Stimulated activated CD4-positive, alpha-beta T cell treated with anti-CD3 and anti-CD28 coated beads, Interleukin-4, amount 100 ng/mL, for 24 hours (primary cell): Measurements from ENCODE around the gene SLC38A7.
"Not testable (repeated sequence)": the region's sequence is repeated elsewhere in the genome, so short reads cannot be mapped to it uniquely, and the experiment has no call there.

Source experiments
- DNase-seq: peaks from one replicate; pipeline ENCODE4 v3.0.0-alpha.2; 2020

Gene SLC38A7

DNA sequence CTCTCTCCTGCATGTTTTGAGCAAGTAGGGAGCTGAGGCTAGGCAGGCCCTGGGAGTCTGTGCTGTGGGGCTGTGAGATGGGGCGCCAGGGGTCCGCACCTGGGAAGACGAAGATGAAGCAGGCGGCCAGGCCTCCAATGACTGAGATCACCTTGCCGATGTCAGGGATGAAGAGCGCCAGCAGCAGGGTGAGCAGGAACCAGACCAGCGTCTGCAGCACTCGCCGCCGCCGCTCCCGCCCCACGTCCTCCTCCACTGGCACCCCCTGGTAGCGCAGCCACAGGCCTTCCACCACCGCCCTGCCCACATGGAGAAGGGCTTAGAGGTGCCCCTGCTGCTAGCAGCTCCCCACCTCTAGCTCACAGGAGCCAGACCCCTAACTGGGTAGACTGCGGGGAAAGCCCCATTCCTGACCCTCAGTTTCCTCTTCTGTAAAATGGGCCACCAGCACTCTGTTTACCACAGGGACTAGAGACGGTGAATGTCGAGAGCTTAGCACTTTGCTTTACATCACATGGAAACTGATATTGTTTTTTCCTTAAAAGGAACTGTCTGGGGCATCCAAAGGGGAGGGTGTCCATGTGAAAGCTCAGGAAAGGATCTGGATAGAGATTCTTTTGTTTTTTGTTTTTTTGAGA lies 13.5 kb downstream of the SLC38A7 start:
- no peak for DNase-seq

DNA sequence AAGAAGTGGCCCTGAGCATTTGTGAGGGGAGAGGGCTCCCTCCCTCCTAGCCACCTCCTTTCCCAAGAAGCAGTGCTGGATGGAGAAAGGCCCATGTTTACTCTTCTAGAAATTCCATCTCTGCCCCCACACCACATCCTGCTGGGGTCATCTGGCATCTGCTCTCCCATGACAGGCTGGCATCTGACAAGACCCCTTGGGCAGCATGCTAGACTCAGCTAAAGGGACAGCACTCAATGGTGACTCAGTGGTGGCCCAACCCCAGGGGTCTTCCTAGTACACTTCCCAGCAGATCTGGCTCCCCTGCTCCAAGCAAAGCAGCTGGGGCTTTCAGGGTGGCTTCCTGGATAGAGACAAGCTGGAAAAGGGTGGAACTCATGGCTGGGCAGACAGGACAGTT lies 14.4 kb downstream of the SLC38A7 start:
- no peak for DNase-seq

DNA sequence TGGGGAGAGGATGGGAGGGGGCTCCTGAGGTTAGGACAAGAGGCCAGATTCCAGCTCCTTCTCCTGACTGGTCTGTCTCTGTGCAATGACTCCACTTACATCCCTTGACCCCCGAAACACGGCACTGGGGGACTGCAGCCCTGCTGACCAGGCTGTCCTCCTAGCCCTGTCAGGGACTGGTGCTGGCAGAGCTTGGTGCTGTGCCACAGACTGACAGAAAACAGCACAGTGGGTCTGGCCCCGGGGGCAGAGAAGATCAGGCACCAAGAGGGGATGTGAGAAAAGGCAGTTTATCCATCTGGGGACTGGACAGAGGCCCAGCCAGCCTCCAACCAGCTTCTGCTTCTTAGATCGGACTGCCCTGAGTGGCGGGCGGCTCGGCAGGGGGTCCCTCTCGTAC lies 19.4 kb downstream of the SLC38A7 start:
- no peak for DNase-seq

DNA sequence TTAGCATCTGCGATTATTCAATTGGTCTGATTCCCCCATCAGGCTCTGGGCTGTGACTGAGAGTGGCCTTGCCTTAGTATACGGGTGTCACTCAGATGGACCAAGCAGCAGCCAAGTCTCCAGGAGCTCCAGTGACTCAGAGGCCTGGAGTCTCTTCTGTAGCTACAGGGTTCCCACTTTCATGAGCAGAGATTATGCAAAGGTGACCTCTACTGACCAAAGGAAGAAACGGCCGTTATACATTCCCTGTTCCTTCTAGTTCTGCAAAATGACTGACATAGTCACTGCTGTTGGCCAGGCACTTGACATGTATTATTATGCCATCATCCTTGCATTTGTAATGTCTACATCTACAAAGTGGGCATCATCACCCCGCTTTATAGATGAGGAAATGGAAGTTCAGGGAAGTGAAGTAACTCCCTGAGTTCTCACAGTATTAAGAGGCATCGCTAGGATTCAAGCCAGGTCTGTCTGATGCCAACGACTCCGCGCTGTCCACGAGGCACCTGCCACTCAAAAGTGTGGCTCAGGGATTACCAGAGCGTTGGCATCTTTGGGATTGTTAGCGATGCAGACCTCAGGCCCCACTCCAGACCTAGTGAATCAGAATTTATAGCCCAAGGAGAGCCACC lies 23.3 kb downstream of the SLC38A7 start:
- DNase-seq, result no peak

DNA sequence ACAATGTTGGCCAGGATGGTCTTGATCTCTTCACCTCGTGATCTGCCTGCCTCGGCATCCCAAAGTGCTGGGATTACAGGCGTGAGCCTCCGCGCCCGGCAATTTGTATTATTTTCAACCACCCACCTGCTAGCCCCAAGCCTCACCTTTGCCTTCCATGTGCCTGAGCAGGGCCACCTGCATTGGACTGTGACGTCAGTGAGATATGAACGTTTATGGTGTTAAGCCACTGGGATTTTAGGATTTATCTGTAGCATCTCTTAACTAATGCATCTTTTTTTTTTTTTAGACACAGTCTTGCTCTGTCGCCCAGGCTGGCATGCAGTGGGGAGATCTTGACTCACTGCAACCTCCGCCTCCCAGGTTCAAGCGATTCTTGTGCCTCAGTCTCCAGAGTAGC lies 24.7 kb downstream of the SLC38A7 start:
- DNase-seq, result not testable (repeated sequence)

DNA sequence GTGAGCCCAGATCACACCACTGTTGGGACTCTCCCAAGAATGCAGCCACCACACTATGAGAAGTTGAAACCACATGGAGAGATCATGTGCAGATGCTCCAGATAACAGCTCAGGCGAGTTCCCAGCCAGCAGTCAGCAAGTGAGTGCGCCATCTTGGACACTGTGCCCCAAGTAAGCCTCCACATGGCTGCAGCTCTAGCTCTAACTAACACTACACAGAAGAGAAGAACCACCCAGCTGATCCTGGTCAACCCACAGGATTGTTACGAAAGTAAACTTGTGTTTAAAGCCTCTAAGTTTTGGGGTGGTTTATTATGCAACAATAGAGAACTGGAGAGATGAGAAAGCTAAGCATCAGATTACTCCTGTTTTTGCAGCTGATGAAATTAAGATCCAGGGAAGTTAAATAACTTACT lies 25.8 kb downstream of the SLC38A7 start:
- no peak for DNase-seq

DNA sequence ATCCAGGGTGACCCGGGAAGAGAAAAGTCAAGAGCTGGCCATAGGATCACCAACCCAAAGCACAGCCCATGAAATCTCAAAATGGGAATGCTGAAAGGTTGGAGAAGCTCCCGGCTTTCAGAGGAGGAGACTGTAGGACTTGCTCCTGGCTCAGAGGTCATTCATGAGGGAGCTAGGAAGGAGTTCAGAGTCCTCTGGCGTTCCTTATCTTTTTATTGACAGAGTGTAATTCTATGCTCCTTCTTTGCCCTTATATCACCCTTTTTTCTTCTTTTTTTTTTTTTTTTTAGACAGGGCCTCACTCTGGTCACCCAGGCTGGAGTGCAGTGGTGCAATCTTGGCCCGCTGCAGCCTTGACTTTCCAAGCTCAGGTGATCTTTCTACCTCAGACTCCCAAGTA lies 27.7 kb downstream of the SLC38A7 start:
- DNase-seq, result no peak

DNA sequence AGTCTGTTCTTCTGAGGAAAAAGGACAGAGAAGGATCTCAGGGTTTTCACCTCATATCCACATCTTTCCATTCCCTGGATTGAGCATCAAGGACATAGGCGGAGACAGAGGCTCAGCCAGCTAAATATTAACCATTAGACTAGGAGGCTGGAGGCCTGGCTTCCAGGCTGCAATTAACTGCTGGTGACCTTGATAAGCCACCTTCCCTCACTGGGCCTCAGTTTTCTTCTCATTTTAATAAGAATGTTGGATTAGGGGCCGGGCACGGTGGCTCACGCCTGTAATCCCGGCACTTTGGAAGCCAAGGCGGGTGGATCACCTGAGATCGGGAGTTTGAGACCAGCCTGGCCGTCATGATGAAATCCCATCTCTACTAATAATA lies 29.4 kb downstream of the SLC38A7 start:
- DNase-seq, result no peak

DNA sequence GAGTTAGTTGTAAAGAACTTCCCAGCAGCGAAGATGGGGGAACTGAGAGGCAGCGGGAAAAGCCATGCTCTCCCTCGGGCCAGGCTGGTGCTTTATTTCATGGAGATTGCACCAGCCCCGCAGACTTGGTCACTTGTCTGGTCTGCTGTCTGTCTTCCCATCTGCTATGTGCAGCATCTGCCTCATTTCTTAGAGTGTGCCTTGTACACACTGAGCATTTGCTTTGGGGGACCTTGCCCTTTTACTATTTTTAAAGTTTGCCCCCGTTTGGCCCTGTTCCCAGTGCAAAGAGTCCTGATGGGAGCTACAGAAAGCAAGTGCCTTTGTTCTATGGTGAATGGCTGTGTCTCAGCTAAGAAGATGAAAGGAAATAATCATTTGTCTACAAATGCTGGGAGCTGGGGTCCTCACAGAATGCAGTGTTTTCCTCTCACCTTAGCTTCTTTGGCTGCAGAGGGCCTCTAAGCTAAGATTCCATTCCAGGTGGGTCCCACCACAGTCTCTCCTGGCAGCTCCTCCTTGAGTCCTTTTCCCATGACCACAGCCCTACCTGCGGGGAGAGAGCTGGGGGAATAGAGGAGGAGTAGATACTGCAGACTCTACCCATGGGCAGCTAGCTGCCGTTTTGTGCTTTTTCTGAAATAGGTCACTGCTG lies 29.9 kb downstream of the SLC38A7 start:
- DNase-seq, result no peak

DNA sequence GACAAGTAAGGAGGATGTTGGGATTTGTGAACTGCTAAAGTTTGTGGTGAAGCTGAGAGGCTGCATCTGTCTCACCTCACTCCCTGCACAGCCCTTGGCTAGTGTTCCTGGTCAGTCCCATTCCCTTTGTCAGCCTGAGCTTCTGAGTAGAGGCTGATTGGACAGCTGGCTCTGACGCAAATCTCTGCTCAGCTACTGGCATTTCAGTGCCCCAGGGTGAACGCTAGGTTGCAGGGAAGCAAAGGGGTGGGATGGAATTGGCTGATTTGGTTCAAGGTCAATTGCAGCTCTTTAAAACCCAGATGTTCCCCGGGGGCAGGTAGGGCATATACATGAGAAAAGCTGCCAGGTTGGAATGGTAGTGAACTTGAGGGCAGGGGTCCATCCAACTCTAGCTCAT lies 31.8 kb downstream of the SLC38A7 start:
- DNase-seq, result no peak

DNA sequence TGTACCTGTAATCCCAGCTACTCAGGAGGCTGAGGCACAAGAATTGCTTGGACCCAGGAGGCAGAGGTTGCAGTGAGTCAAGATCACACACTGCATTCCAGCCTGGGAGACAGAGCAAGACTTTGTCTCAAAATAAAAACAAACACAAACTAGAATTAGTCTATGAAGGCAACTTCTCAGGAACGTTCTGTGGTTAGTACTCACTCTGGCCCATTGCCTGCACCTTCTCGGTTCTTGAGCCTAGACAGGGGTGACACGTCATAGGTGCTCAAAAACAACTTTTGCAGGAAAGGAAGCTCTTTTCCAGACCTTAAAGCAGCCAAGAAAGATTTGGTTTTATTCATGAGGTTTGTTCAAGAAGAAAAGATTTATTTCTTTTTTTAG lies 32.6 kb downstream of the SLC38A7 start:
- DNase-seq, result no peak

DNA sequence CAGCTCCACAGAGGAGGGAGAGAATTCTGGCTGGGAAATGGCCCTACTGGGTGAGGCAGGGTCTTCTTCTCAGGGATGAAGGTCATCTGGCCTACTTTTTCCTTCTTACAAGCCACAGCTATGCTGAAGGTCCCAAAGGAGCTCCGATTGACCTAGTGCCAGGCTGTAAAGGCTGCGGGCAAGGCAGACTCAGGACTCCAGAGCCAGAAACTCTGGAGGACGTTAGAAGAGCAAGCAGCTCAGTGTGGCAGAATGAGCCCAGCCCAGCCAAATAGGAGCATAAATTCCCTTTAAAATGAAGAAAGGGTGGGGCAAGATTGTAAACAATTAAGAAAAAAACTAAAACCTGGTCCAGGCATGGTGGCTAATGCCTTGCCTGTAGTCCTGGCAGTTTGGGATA lies 34.9 kb downstream of the SLC38A7 start:
- no peak for DNase-seq

DNA sequence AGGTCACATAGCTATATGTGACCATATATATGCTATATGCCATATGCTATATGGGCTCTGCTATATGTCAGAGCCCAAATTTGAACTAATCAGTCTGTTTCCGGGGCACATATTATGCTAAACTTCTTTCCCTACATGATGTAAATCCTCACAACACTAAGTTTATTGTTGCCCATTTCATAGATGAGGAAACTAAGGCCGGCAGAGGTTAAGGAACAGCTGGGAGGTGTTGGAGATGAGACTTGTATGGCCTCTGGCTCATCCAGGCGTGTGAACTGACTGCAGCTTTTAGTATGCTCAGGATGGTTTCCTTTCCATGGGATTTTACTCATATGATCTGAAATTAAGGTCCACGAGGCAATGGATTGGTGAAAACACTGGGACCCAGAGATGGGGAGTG lies 37.5 kb downstream of the SLC38A7 start:
- no peak for DNase-seq

DNA sequence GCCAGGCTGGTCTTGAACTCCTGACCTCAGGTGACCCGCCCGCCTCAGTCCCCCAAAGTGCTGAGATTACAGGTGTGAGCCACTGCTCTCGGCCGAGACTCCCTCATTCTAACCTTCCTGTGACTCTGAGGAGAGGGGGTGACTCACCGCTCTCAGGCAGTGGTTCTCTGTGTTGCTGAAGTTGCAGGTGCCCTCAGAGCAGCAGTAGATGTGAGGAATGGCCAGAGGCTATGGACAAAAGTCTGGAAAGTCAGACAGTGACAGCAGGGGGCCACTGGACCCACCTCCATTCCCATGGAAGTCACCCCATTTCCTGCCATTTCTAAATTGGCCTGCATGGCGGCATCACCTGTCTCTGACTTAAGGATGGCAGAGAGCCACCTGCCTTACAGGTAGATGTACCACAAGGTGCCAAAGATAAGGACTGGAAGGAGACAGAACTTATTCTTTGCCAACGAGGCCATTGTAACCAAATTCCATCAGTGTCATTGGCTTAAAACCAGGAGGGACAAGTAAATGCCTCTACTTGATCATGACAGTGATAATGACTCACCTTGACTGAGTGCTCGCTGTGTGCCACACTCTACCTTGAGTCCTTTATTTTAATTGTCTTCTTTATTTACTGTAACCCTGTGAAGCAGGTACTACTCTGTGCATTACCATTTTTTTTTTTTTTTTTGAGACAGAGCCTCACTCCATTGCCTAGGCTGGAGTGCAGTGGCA lies 39.6 kb downstream of the SLC38A7 start:
- DNase-seq, result no peak

DNA sequence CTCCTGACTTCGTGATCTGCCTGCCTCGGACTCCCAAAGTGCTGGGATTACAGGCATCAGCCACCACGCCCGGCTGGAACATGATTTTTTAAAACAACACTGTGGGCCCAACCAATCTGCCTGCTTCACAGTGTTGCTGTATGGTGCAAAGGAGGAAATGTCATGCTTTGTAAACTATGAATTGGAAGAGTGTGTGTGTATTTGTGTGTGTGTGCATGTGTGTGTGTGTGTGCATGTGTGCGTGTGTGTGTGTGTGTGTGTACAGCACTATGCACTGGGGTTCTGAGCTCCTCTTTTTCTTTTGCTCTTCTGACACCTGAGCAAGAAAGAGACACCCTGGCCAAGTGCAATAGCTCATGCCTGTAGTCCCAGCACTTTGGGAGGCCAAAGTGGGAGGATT lies 40.5 kb downstream of the SLC38A7 start:
- no peak for DNase-seq

DNA sequence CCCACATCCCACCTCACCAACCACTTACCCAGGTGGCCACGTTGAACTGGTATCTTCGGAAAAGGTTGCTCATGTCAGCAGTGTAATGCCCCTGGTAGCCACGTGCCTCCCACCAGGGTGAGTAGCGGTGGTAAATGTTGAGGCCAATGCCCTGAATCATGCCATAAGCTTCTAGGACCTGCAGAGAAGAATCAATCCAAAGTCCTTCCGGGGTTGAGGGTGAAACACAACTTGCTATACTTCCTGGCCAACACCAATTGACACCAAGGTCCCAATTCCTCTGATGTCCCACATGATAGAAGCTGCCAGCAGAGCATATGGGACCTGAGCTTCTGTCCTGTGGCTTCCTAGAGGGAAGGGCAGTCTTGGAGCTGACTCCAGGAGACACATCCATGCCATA lies 43.6 kb downstream of the SLC38A7 start:
- no peak for DNase-seq

DNA sequence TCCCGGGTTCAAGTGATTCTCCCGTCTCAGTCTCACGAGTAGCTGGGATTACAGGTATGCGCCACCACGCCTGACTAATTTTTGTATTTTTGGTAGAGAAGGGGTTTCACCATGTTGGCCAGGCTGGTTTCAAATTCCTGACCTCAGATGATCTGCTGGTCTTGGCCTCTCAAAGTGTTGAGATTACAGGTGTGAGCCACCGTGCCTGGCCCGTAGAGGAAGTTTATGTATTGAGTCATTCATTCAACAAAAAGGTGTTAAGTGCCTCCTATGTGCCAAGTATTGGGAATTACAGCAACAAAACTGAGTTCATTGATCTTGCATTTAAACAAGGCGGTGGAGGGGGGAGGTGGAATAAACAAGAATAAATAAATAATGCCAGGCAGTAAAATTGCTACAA lies 44.7 kb downstream of the SLC38A7 start:
- no peak for DNase-seq

DNA sequence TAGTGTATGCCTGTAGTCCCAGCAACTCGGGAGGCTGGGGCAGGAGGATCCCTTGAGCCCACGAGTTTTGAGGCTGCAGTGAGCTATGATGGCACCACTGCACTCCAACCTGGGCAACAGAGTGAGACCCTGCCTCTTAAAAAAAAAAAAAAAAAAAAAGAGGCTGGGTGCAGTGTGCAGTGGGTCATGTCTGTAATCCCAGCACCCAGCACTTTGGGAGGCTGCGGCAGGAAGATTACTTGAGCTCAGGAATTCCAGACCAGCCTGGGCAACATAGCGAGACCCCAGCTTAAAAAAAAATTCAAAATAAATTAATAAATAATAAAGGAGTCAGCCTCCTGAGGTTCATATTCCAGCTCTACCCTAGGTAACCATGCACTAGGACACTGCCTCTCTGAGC lies 45.3 kb downstream of the SLC38A7 start:
- DNase-seq, result no peak

DNA sequence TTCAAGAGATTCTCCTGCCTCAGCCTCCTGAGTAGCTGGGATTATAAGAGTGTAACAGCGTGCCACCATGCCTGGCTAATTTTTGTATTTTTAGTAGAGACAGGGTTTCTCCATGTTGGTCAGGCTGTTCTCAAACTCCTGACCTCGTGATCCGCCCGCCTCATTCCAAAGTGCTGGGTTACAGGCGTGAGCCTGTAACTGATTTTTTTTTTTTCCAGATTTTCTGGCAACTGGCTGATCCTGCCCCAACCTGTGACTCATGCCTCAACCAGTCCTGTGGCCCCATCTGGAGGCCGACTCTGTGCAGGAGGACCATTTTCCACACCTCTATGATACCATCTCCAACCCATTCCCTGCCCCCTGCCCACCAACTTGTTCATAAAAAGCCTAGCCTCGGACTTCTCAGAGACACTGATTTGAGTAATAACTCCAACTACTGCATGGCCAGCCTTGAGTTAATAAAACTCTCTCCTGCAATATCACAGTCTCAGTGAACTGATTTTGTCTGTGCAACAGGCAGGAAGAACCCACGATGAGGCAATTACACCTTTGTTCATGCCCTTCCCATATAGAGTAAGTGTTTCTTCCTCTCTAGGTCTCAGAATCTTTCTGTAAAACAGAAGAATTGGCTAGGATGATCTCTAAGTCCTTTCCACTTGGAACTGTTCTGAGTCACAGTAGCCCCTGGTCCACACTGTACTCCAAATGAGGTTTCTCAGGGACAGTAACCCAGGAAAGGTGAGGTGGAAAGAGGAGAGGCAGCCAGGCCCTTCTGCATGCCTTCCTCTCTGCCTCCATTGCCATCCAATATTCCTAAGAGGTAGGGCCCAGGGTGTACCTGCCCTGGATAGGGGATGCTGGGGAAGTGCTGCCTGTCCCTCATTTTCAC lies 46.2 kb downstream of the SLC38A7 start:
- no peak for DNase-seq

DNA sequence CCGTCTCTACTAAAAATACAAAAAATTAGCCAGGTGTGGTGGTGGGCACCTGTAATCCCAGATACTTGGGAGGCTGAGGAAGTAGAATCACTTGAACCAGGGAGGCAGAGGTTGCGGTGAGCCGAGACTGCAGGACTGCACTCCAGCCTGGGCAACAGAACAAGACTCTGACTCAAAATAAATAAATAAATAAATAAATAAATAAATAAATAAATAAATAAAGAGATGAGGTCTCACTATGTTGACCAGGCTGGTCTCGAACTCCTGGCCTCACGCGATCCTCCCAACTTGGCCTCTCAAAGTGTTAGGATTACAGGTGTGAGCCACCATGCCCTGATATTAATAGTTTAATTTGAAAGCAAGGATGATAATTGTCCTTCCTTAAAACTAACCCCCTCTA lies 47.5 kb downstream of the SLC38A7 start:
- not testable (repeated sequence) for DNase-seq

DNA sequence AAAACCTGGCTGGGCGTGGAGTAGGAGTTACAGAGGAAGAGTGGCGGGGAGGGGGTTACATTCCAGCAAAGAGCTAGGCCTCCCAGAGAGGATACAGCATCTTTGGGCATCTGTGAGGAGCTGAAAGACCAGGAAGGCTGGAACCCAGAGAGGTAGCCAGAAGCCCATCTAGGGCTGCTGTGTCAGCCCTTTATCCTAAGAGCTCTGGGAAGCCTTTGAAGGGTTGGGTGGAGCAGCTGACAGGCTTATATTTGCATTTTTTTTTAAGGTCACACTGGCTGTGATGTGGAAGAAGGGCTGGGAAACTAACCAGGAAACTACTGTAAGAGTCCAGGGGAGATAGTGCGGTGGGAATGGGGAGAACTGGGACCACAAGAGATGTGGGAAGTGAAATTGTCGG lies 48.1 kb downstream of the SLC38A7 start:
- DNase-seq, result no peak

DNA sequence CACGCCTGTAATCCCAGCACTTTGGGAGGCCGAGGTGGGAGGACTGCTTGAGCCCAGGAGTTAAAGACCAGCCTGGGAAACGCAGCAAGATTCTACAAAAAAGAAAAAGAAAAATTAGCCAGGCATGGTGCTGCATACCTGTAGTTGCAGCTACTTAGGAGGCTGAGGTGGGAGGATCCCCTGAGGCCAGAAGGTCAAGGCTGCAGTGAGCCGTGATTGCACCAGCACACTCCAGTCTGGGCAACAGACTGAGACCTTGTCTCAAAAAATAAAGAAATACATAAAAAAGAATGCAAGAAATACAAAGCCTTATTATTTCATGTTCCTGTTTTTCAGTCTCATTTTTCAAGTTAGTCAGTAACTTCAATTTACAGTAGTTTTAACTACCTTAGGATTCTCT lies 49.1 kb downstream of the SLC38A7 start:
- DNase-seq, result no peak

DNA sequence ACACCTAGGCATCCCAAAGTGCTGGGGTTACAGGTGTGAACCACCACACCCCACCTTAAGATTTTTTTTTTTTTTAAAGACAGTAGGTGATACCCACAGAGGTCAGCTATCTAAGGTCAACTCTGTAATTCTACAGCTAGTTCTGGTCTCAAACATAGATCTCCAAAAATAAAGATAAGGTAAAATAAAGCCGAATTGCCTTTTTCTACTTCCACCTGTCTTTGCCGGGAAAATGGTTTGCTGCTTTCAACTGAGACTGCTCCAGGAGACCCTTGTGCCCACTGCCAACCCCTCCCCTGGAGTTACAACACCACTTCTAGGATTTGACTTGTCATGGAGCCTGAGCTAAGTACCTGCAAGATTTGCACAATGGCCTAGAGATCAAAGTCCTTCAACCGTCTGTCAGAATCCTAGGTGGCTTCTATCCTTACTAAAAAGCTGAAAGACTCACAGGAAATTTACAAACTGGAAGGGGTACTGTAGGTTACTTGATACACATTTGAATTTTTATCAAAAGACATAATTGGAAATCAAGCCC lies 50.2 kb downstream of the SLC38A7 start:
- DNase-seq, result no peak
